Activated CD4-positive, alpha-beta T cell treated with anti-CD3 and anti-CD28 coated beads, Interleukin-2, amount 10 ng/mL, durations not matched to agents 7 days and 5 days (primary cell): ENCODE measurements around the gene OSBPL5. TPM values are rescaled to one million over a fixed set of nuclear protein-coding genes. Genes with fewer than 3 reads are reported as not detected.

Experiments used
- CTCF ChIA-PET: fragments of 350-600 bp; sonication (Branson Sonifier 250); formaldehyde crosslinking; loops from one replicate; lab custom pipeline; 2021; ENCODE audit warnings: antibody characterized with exemption; lab: Charles Lee
- POLR2A ChIA-PET: fragments of 350-600 bp; sonication (Branson Sonifier 250); formaldehyde crosslinking; loops from one replicate; lab custom pipeline; 2021; ENCODE audit warnings: antibody characterized with exemption; lab: Charles Lee
- DNase-seq: peaks from one replicate; pipeline ENCODE4 v3.0.0-alpha.2; 2020
- H3K27ac Mint-ChIP-seq: one replicate; pipeline ENCODE4 v1.8.0; 2021; ENCODE audit warnings: mild to moderate bottlenecking, moderate library complexity, mixed read lengths
- H3K27me3 Mint-ChIP-seq: one replicate; pipeline ENCODE4 v1.8.0; 2021; ENCODE audit warnings: mixed read lengths
- H3K36me3 Mint-ChIP-seq: one replicate; pipeline ENCODE4 v1.8.0; 2021; ENCODE audit warnings: low read depth, mixed read lengths
- H3K4me1 Mint-ChIP-seq: one replicate; pipeline ENCODE4 v1.8.0; 2021; ENCODE audit warnings: mixed read lengths
- H3K4me3 Mint-ChIP-seq: one replicate; pipeline ENCODE4 v1.8.0; 2021; ENCODE audit warnings: mild to moderate bottlenecking, moderate library complexity, mixed read lengths
- H3K9me3 Mint-ChIP-seq: one replicate; pipeline ENCODE4 v1.8.0; 2021; ENCODE audit warnings: mixed read lengths
- total RNA-seq, 2 experiments: library from RNA; stranded (reverse); gene quantifications; one replicate each; pipeline ENCODE4 v1.2.3, GENCODE V29; 2021

The OSBPL5 gene
- total RNA-seq, 2 experiments from 2014 or later: 9.6 to 12.0 TPM

- peaks cover 15% of the 10 kb centered on the region for H3K4me1 Mint-ChIP-seq
- H3K9me3 Mint-ChIP-seq: no peaks in the 10 kb centered on the region
- no peak for DNase-seq
- peak overlapping the region; percentile 25 for H3K27ac Mint-ChIP-seq
- CTCF ChIA-PET: interaction anchor here (1.6 kb wide), 1 partner anchor 12 kb away, joined by 4 read pairs; no protein-coding TSS in a partner anchor
- POLR2A ChIA-PET: no interaction called here
- H3K4me3 Mint-ChIP-seq: no peak overlapping the region
- no peaks in the 10 kb centered on the region for H3K36me3 Mint-ChIP-seq
- peaks cover 29% of the 10 kb centered on the region for H3K27me3 Mint-ChIP-seq
These were observed 3.8 kb downstream of the OSBPL5 start for GRCh38 chr11:3161309-3161708.

- Mint-ChIP-seq H3K27ac (no peak overlapping the region), H3K9me3 (no peaks in the 10 kb centered on the region), H3K4me1 (peaks cover 11% of the 10 kb centered on the region), H3K36me3 (no peaks in the 10 kb centered on the region), H3K27me3 (peaks cover 24% of the 10 kb centered on the region), H3K4me3 (no peak overlapping the region)
- CTCF ChIA-PET: interaction anchor here (0.7 kb wide), 1 partner anchor 11 kb away, joined by 3 read pairs; no protein-coding TSS in a partner anchor
- DNase-seq: peak; percentile 30
- POLR2A ChIA-PET: no interaction called here
These were observed 4.7 kb downstream of the OSBPL5 start for GRCh38 chr11:3160252-3161031.

- no peak overlapping the region for H3K27ac Mint-ChIP-seq
- CTCF ChIA-PET: no interaction called here
- no peaks in the 10 kb centered on the region for H3K9me3 Mint-ChIP-seq
- peaks cover 24% of the 10 kb centered on the region for H3K27me3 Mint-ChIP-seq
- H3K36me3 Mint-ChIP-seq: no peaks in the 10 kb centered on the region
- H3K4me3 Mint-ChIP-seq: no peak overlapping the region
- no peak for DNase-seq
- H3K4me1 Mint-ChIP-seq: peaks cover 11% of the 10 kb centered on the region
- POLR2A ChIA-PET: no interaction called here
These were observed 5.6 kb downstream of the OSBPL5 start for GRCh38 chr11:3159296-3160190.

GRCh38 chr11:3158821-3159220, 6.3 kb downstream of the OSBPL5 start:
- peaks cover 22% of the 10 kb centered on the region for H3K27me3 Mint-ChIP-seq
- CTCF ChIA-PET: interaction anchor here (0.7 kb wide), 1 partner anchor 11 kb away, joined by 4 read pairs; no protein-coding TSS in a partner anchor
- H3K36me3 Mint-ChIP-seq: no peaks in the 10 kb centered on the region
- no peak overlapping the region for H3K27ac Mint-ChIP-seq
- no peak for DNase-seq
- H3K9me3 Mint-ChIP-seq: no peaks in the 10 kb centered on the region
- H3K4me3 Mint-ChIP-seq: no peak overlapping the region
- POLR2A ChIA-PET: no interaction called here
- H3K4me1 Mint-ChIP-seq: peaks cover 9% of the 10 kb centered on the region

- Mint-ChIP-seq H3K27ac (no peak overlapping the region), H3K9me3 (no peaks in the 10 kb centered on the region), H3K4me1 (peaks cover 4% of the 10 kb centered on the region), H3K27me3 (peaks cover 19% of the 10 kb centered on the region), H3K4me3 (no peak overlapping the region), H3K36me3 (no peaks in the 10 kb centered on the region)
- CTCF ChIA-PET: interaction anchor here (0.7 to 0.8 kb wide), 2 partner anchors 9 to 12 kb away, joined by 3 to 4 read pairs; no protein-coding TSS in a partner anchor
- DNase-seq: no peak
- POLR2A ChIA-PET: no interaction called here
These were observed 6.9 kb downstream of the OSBPL5 start for GRCh38 chr11:3158131-3158591.

- peaks cover 2% of the 10 kb centered on the region for H3K4me1 Mint-ChIP-seq
- POLR2A ChIA-PET: no interaction called here
- no peaks in the 10 kb centered on the region for H3K9me3 Mint-ChIP-seq
- no peak overlapping the region for H3K4me3 Mint-ChIP-seq
- CTCF ChIA-PET: interaction anchor here (0.8 kb wide), 1 partner anchor 9 kb away, joined by 3 read pairs; no protein-coding TSS in a partner anchor
- no peaks in the 10 kb centered on the region for H3K36me3 Mint-ChIP-seq
- no peak for DNase-seq
- H3K27me3 Mint-ChIP-seq: peaks cover 17% of the 10 kb centered on the region
- H3K27ac Mint-ChIP-seq: no peak overlapping the region
These were observed 7.6 kb downstream of the OSBPL5 start for GRCh38 chr11:3157381-3158130.

- CTCF ChIA-PET: no interaction called here
- H3K36me3 Mint-ChIP-seq: no peaks in the 10 kb centered on the region
- H3K9me3 Mint-ChIP-seq: no peaks in the 10 kb centered on the region
- H3K27ac Mint-ChIP-seq: no peak overlapping the region
- peaks cover 14% of the 10 kb centered on the region for H3K27me3 Mint-ChIP-seq
- H3K4me3 Mint-ChIP-seq: no peak overlapping the region
- POLR2A ChIA-PET: no interaction called here
- H3K4me1 Mint-ChIP-seq: peaks cover 2% of the 10 kb centered on the region
- DNase-seq: no peak
These were observed 8.3 kb downstream of the OSBPL5 start for GRCh38 chr11:3156661-3157311.

- H3K27me3 Mint-ChIP-seq: peaks cover 9% of the 10 kb centered on the region
- H3K9me3 Mint-ChIP-seq: no peaks in the 10 kb centered on the region
- H3K4me3 Mint-ChIP-seq: no peak overlapping the region
- ChIA-PET POLR2A (no interaction called here), CTCF (no interaction called here)
- H3K27ac Mint-ChIP-seq: no peak overlapping the region
- peaks cover 2% of the 10 kb centered on the region for H3K4me1 Mint-ChIP-seq
- DNase-seq: no peak
- H3K36me3 Mint-ChIP-seq: no peaks in the 10 kb centered on the region
These were observed 8.8 kb downstream of the OSBPL5 start for GRCh38 chr11:3156282-3156660.

- no peak overlapping the region for H3K27ac Mint-ChIP-seq
- no peak overlapping the region for H3K4me3 Mint-ChIP-seq
- no peaks in the 10 kb centered on the region for H3K4me1 Mint-ChIP-seq
- no peak for DNase-seq
- ChIA-PET CTCF (no interaction called here), POLR2A (no interaction called here)
- no peaks in the 10 kb centered on the region for H3K36me3 Mint-ChIP-seq
- H3K9me3 Mint-ChIP-seq: no peaks in the 10 kb centered on the region
- H3K27me3 Mint-ChIP-seq: peaks cover 5% of the 10 kb centered on the region
These were observed 9.3 kb downstream of the OSBPL5 start for GRCh38 chr11:3155691-3156258.

GRCh38 chr11:3155216-3155615, 9.9 kb downstream of the OSBPL5 start:
- Mint-ChIP-seq H3K4me1 (no peaks in the 10 kb centered on the region), H3K9me3 (no peaks in the 10 kb centered on the region), H3K4me3 (no peak overlapping the region), H3K27ac (no peak overlapping the region), H3K36me3 (no peaks in the 10 kb centered on the region), H3K27me3 (peaks cover 1% of the 10 kb centered on the region)
- no peak for DNase-seq
- ChIA-PET POLR2A (no interaction called here), CTCF (no interaction called here)

GRCh38 chr11:3154001-3154599, 11.0 kb downstream of the OSBPL5 start:
- Mint-ChIP-seq H3K27me3 (no peaks in the 10 kb centered on the region), H3K36me3 (no peaks in the 10 kb centered on the region), H3K9me3 (no peaks in the 10 kb centered on the region), H3K4me3 (no peak overlapping the region), H3K4me1 (no peaks in the 10 kb centered on the region), H3K27ac (no peak overlapping the region)
- no peak for DNase-seq
- POLR2A ChIA-PET: no interaction called here
- CTCF ChIA-PET: no interaction called here
